ENCODE measurements around the gene MED13. TPM values are rescaled to one million over a fixed set of nuclear protein-coding genes. Genes with fewer than 3 reads are reported as not detected.
"Not testable (repeated sequence)": the region's sequence is repeated elsewhere in the genome, so short reads cannot be mapped to it uniquely, and the experiment has no call there.

MED13 gene
- total and polyA plus RNA-seq, 2 donors = 12.0 to 32.0 TPM

DNA sequence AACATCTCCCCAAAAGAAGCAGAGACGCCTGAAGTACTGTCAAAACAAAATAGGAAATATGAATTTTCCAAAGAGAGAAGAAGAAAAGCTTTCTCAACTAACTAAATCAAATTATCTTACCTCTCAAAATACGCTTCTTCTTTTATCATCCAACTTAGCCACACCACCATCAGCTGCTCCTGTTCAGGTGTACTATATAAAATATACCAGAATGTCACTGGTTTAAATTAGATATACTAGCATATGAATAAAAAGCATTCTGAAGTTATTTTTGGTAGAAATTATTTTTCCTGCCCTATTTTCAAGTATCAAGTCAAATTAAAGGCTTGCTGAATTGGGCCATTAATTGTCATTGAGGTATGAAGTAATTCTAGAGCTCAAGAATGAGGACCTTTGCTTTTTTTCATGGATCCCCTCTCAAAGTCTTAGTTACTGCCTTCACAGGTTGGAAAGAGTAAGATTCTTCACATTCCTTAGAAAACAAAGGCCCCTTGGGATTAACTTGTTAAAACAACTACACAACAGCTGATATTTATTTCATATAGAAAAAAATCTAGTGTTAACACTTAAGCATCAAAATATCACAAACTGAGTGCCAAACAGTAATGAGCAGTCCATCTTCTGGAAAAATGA lies 167.4 kb downstream of the MED13 start:
- DNase-seq (ENCODE audit: low read depth in 6 of 9, low spot score in 9 of 9) = no peak
- Histone ChIP-seq H3K27me3 (ENCODE audit: control insufficient read depth in 2 of 2, insufficient read depth in 1 of 2, low read length in 1 of 2) (no peaks in the 10 kb centered on the region), H3K36me3 (ENCODE audit: control insufficient read depth in 2 of 2, insufficient read depth in 2 of 2, low read length in 1 of 2) (peaks cover 0 to 31% of the 10 kb centered on the region in 2 donors), H3K27ac (ENCODE audit: low read depth in 1 of 2, low read length in 1 of 2) (no peak overlapping the region), H3K9me3 (ENCODE audit: control insufficient read depth in 2 of 2, insufficient read depth in 1 of 2, low read length in 1 of 2) (no peaks in the 10 kb centered on the region), H3K4me3 (ENCODE audit: low read length in 2 of 2) (no peak overlapping the region), H3K4me1 (ENCODE audit: control insufficient read depth in 2 of 2, insufficient read depth in 2 of 2, low read length in 2 of 2) (no peaks in the 10 kb centered on the region)
- WGBS = 98% methylated on average over 2 of the region's 2 CpGs

GRCh38 chr17:61895391-61895790 lies 169.7 kb downstream of the MED13 start:
- peaks cover 0 to 27% of the 10 kb centered on the region in 2 donors for H3K36me3 ChIP-seq (ENCODE audit: control insufficient read depth in 2 of 2, insufficient read depth in 2 of 2, low read length in 1 of 2)
- H3K4me1 ChIP-seq (ENCODE audit: control insufficient read depth in 2 of 2, insufficient read depth in 2 of 2, low read length in 2 of 2) = no peaks in the 10 kb centered on the region
- no peaks in the 10 kb centered on the region for H3K27me3 ChIP-seq (ENCODE audit: control insufficient read depth in 2 of 2, insufficient read depth in 1 of 2, low read length in 1 of 2)
- H3K27ac ChIP-seq (ENCODE audit: low read depth in 1 of 2, low read length in 1 of 2) = no peak overlapping the region
- no peaks in the 10 kb centered on the region for H3K9me3 ChIP-seq (ENCODE audit: control insufficient read depth in 2 of 2, insufficient read depth in 1 of 2, low read length in 1 of 2)
- no peak for DNase-seq (ENCODE audit: low read depth in 6 of 9, low spot score in 9 of 9)
- no peak overlapping the region for H3K4me3 ChIP-seq (ENCODE audit: low read length in 2 of 2)
- 70% methylated on average over 2 of the region's 2 CpGs for WGBS

DNA sequence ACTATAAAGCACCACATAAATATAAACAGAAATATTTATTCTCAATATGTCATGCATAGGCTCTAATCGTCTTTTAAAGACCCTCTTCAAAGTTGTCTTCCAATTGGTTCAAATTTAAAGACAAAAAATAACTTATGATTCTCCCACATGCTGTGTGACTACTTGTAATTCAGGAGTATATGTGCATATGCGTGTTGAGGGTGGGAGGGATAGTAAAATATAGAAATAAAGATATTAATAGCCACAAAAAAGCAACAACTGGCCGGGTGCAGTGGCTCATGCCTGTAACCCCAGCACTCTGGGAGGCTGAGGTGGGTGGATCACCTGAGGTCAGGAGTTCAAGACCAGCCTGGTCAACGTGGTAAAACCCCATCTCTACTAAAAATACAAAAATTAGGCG lies 170.8 kb downstream of the MED13 start:
- not testable (repeated sequence) for H3K9me3 ChIP-seq (ENCODE audit: control insufficient read depth in 2 of 2, insufficient read depth in 1 of 2, low read length in 1 of 2)

More for the DNA sequence above, 170.8 kb downstream of the MED13 start:
- H3K4me1 ChIP-seq (ENCODE audit: control insufficient read depth in 2 of 2, insufficient read depth in 2 of 2, low read length in 2 of 2); H3K4me3 ChIP-seq (ENCODE audit: low read length in 2 of 2); H3K27ac ChIP-seq (ENCODE audit: low read depth in 1 of 2, low read length in 1 of 2); H3K27me3 ChIP-seq (ENCODE audit: control insufficient read depth in 2 of 2, insufficient read depth in 1 of 2, low read length in 1 of 2); DNase-seq (ENCODE audit: low read depth in 6 of 9, low spot score in 9 of 9): not testable (repeated sequence)
- peaks cover 0 to 26% of the 10 kb centered on the region in 2 donors for H3K36me3 ChIP-seq (ENCODE audit: control insufficient read depth in 2 of 2, insufficient read depth in 2 of 2, low read length in 1 of 2)
- WGBS = 97% methylated on average over 5 of the region's 5 CpGs

Other genes with a start within 250 kb of the MED13 start
- 11.5 TPM for gene BRIP1, start 201.8 kb downstream of the MED13 start, total RNA-seq
- 0.68 TPM for gene BRIP1, start 201.8 kb downstream of the MED13 start, polyA plus RNA-seq
- 13.1 TPM for gene INTS2, start 137.3 kb downstream of the MED13 start, total RNA-seq
- 3.9 TPM for gene INTS2, start 137.3 kb downstream of the MED13 start, polyA plus RNA-seq

All from thymus (tissue), 11 donors.